Measurements from ENCODE around the gene VIT.
A peak's percentile ranks its signal among the peaks of the same experiment; 100 is the strongest.

The VIT gene

GRCh38 chr2:36696533-36696932 lies at the start of gene VIT:
VIT (plus strand) TSS chr2:36696707; CDS start chr2:36716371, 19,664 bp downstream.
- Histone ChIP-seq H3K27ac (ENCODE audit: low read depth, low read length) (peak within 1 kb of the TSS; percentile 31; the same call in 1 of the 2 replicates), H3K4me1 (ENCODE audit: control insufficient read depth, insufficient read depth, low read length) (peaks cover 22% of the 10 kb centered on the region), H3K4me3 (ENCODE audit: low read depth, low read length) (peak within 1 kb of the TSS; percentile 18; the same call in 1 of the 2 replicates), H3K36me3 (ENCODE audit: control insufficient read depth, insufficient read depth, low read length) (no peaks in the 10 kb centered on the region), H3K9ac (ENCODE audit: low read length) (no peak within 1 kb of the TSS), H3K9me3 (ENCODE audit: control insufficient read depth, insufficient read depth, low read depth, low read length) (no peaks in the 10 kb centered on the region), H3K27me3 (ENCODE audit: control insufficient read depth, insufficient read depth, low read length) (no peaks in the 10 kb centered on the region)

- Histone ChIP-seq H3K36me3 (ENCODE audit: control insufficient read depth, insufficient read depth, low read length) (no peaks in the 10 kb centered on the region), H3K27me3 (ENCODE audit: control insufficient read depth, insufficient read depth, low read length) (no peaks in the 10 kb centered on the region), H3K27ac (ENCODE audit: low read depth, low read length) (no peak overlapping the region), H3K9ac (ENCODE audit: low read length) (no peak overlapping the region), H3K4me1 (ENCODE audit: control insufficient read depth, insufficient read depth, low read length) (peaks cover 7% of the 10 kb centered on the region), H3K9me3 (ENCODE audit: control insufficient read depth, insufficient read depth, low read depth, low read length) (peaks cover 10% of the 10 kb centered on the region), H3K4me3 (ENCODE audit: low read depth, low read length) (no peak overlapping the region)
Observed at GRCh38 chr2:36650031-36650829, 46.3 kb upstream of the VIT start.

- Histone ChIP-seq H3K27me3 (ENCODE audit: control insufficient read depth, insufficient read depth, low read length) (no peaks in the 10 kb centered on the region), H3K36me3 (ENCODE audit: control insufficient read depth, insufficient read depth, low read length) (no peaks in the 10 kb centered on the region), H3K9me3 (ENCODE audit: control insufficient read depth, insufficient read depth, low read depth, low read length) (peaks cover under 1% of the 10 kb centered on the region; the same call in 1 of the 2 replicates), H3K4me1 (ENCODE audit: control insufficient read depth, insufficient read depth, low read length) (peaks cover 7% of the 10 kb centered on the region), H3K4me3 (ENCODE audit: low read depth, low read length) (no peak overlapping the region), H3K9ac (ENCODE audit: low read length) (no peak overlapping the region), H3K27ac (ENCODE audit: low read depth, low read length) (no peak overlapping the region)
Observed at GRCh38 chr2:36653155-36653554, 43.4 kb upstream of the VIT start.

- H3K9ac ChIP-seq (ENCODE audit: low read length) = no peak overlapping the region
- no peaks in the 10 kb centered on the region for H3K9me3 ChIP-seq (ENCODE audit: control insufficient read depth, insufficient read depth, low read depth, low read length)
- H3K27ac ChIP-seq (ENCODE audit: low read depth, low read length) = no peak overlapping the region
- peaks cover 7% of the 10 kb centered on the region for H3K4me1 ChIP-seq (ENCODE audit: control insufficient read depth, insufficient read depth, low read length)
- H3K27me3 ChIP-seq (ENCODE audit: control insufficient read depth, insufficient read depth, low read length) = no peaks in the 10 kb centered on the region
- H3K4me3 ChIP-seq (ENCODE audit: low read depth, low read length) = no peak overlapping the region
- H3K36me3 ChIP-seq (ENCODE audit: control insufficient read depth, insufficient read depth, low read length) = no peaks in the 10 kb centered on the region
Observed at GRCh38 chr2:36653967-36654694, 42.4 kb upstream of the VIT start.

GRCh38 chr2:36655453-36655852 lies 41.1 kb upstream of the VIT start:
- Histone ChIP-seq H3K27ac (ENCODE audit: low read depth, low read length) (no peak overlapping the region), H3K36me3 (ENCODE audit: control insufficient read depth, insufficient read depth, low read length) (no peaks in the 10 kb centered on the region), H3K4me1 (ENCODE audit: control insufficient read depth, insufficient read depth, low read length) (no peaks in the 10 kb centered on the region), H3K27me3 (ENCODE audit: control insufficient read depth, insufficient read depth, low read length) (no peaks in the 10 kb centered on the region), H3K9ac (ENCODE audit: low read length) (no peak overlapping the region), H3K4me3 (ENCODE audit: low read depth, low read length) (no peak overlapping the region), H3K9me3 (ENCODE audit: control insufficient read depth, insufficient read depth, low read depth, low read length) (no peaks in the 10 kb centered on the region)

GRCh38 chr2:36657703-36658102 lies 38.8 kb upstream of the VIT start:
- Histone ChIP-seq H3K9me3 (ENCODE audit: control insufficient read depth, insufficient read depth, low read depth, low read length) (no peaks in the 10 kb centered on the region), H3K36me3 (ENCODE audit: control insufficient read depth, insufficient read depth, low read length) (no peaks in the 10 kb centered on the region), H3K4me1 (ENCODE audit: control insufficient read depth, insufficient read depth, low read length) (no peaks in the 10 kb centered on the region), H3K27me3 (ENCODE audit: control insufficient read depth, insufficient read depth, low read length) (no peaks in the 10 kb centered on the region), H3K4me3 (ENCODE audit: low read depth, low read length) (no peak overlapping the region), H3K9ac (ENCODE audit: low read length) (no peak overlapping the region), H3K27ac (ENCODE audit: low read depth, low read length) (no peak overlapping the region)

GRCh38 chr2:36658277-36658748 lies 38.2 kb upstream of the VIT start:
- H3K36me3 ChIP-seq (ENCODE audit: control insufficient read depth, insufficient read depth, low read length) = no peaks in the 10 kb centered on the region
- H3K4me1 ChIP-seq (ENCODE audit: control insufficient read depth, insufficient read depth, low read length) = no peaks in the 10 kb centered on the region
- H3K9ac ChIP-seq (ENCODE audit: low read length) = no peak overlapping the region
- no peaks in the 10 kb centered on the region for H3K9me3 ChIP-seq (ENCODE audit: control insufficient read depth, insufficient read depth, low read depth, low read length)
- no peaks in the 10 kb centered on the region for H3K27me3 ChIP-seq (ENCODE audit: control insufficient read depth, insufficient read depth, low read length)
- H3K4me3 ChIP-seq (ENCODE audit: low read depth, low read length) = no peak overlapping the region
- H3K27ac ChIP-seq (ENCODE audit: low read depth, low read length) = no peak overlapping the region

- no peak overlapping the region for H3K27ac ChIP-seq (ENCODE audit: low read depth, low read length)
- H3K9me3 ChIP-seq (ENCODE audit: control insufficient read depth, insufficient read depth, low read depth, low read length) = no peaks in the 10 kb centered on the region
- H3K9ac ChIP-seq (ENCODE audit: low read length) = no peak overlapping the region
- H3K4me3 ChIP-seq (ENCODE audit: low read depth, low read length) = no peak overlapping the region
- H3K27me3 ChIP-seq (ENCODE audit: control insufficient read depth, insufficient read depth, low read length) = no peaks in the 10 kb centered on the region
- H3K36me3 ChIP-seq (ENCODE audit: control insufficient read depth, insufficient read depth, low read length) = no peaks in the 10 kb centered on the region
- peaks cover 4% of the 10 kb centered on the region; the same call in 1 of the 2 replicates for H3K4me1 ChIP-seq (ENCODE audit: control insufficient read depth, insufficient read depth, low read length)
Observed at GRCh38 chr2:36659218-36659617, 37.3 kb upstream of the VIT start.

- no peak overlapping the region for H3K27ac ChIP-seq (ENCODE audit: low read depth, low read length)
- H3K4me1 ChIP-seq (ENCODE audit: control insufficient read depth, insufficient read depth, low read length) = peaks cover 4% of the 10 kb centered on the region; the same call in 1 of the 2 replicates
- no peak overlapping the region for H3K4me3 ChIP-seq (ENCODE audit: low read depth, low read length)
- no peak overlapping the region for H3K9ac ChIP-seq (ENCODE audit: low read length)
- no peaks in the 10 kb centered on the region for H3K27me3 ChIP-seq (ENCODE audit: control insufficient read depth, insufficient read depth, low read length)
- no peaks in the 10 kb centered on the region for H3K36me3 ChIP-seq (ENCODE audit: control insufficient read depth, insufficient read depth, low read length)
- no peaks in the 10 kb centered on the region for H3K9me3 ChIP-seq (ENCODE audit: control insufficient read depth, insufficient read depth, low read depth, low read length)
Observed at GRCh38 chr2:36659872-36660312, 36.6 kb upstream of the VIT start.

- peaks cover 5% of the 10 kb centered on the region; the same call in 1 of the 2 replicates for H3K4me1 ChIP-seq (ENCODE audit: control insufficient read depth, insufficient read depth, low read length)
- no peaks in the 10 kb centered on the region for H3K27me3 ChIP-seq (ENCODE audit: control insufficient read depth, insufficient read depth, low read length)
- no peaks in the 10 kb centered on the region for H3K9me3 ChIP-seq (ENCODE audit: control insufficient read depth, insufficient read depth, low read depth, low read length)
- H3K4me3 ChIP-seq (ENCODE audit: low read depth, low read length) = no peak overlapping the region
- H3K27ac ChIP-seq (ENCODE audit: low read depth, low read length) = no peak overlapping the region
- no peaks in the 10 kb centered on the region for H3K36me3 ChIP-seq (ENCODE audit: control insufficient read depth, insufficient read depth, low read length)
- no peak overlapping the region for H3K9ac ChIP-seq (ENCODE audit: low read length)
Observed at GRCh38 chr2:36662638-36663037, 33.9 kb upstream of the VIT start.

GRCh38 chr2:36663295-36663694 lies 33.2 kb upstream of the VIT start:
- Histone ChIP-seq H3K9me3 (ENCODE audit: control insufficient read depth, insufficient read depth, low read depth, low read length) (no peaks in the 10 kb centered on the region), H3K9ac (ENCODE audit: low read length) (no peak overlapping the region), H3K4me1 (ENCODE audit: control insufficient read depth, insufficient read depth, low read length) (peaks cover 10% of the 10 kb centered on the region; the same call in 1 of the 2 replicates), H3K27ac (ENCODE audit: low read depth, low read length) (no peak overlapping the region), H3K27me3 (ENCODE audit: control insufficient read depth, insufficient read depth, low read length) (no peaks in the 10 kb centered on the region), H3K4me3 (ENCODE audit: low read depth, low read length) (no peak overlapping the region), H3K36me3 (ENCODE audit: control insufficient read depth, insufficient read depth, low read length) (no peaks in the 10 kb centered on the region)
